K562 (cell line): ENCODE results near the gene KLRK1. TPM values are rescaled to one million over a fixed set of nuclear protein-coding genes. Genes with fewer than 3 reads are reported as not detected.

Source experiments
- ATAC-seq: fragments of 200-7000 bp; cut with Tn5 transposase; 3 replicates; pipeline ENCODE4 v1.9.1; 2020; ENCODE audit warnings: moderate library complexity
- BruUV-seq: library from RNA; stranded (reverse); fragments of 400-500 nt; replicated peaks from 2 replicates; lab custom pipeline; 2021; lab: Mats Ljungman, UMichigan
- CTCF ChIA-PET: fragments of 300-600 bp; formaldehyde crosslinking; extraction: SDS; loops from one replicate; lab custom pipeline; 2021; ENCODE audit warnings: low intra/inter-chr PET ratio; lab: Yijun Ruan, JAX
- POLR2A ChIA-PET: fragments of 300-600, 350-650 bp; sonication (Branson Sonifier 250); formaldehyde crosslinking; extraction: SDS; loops from one replicate; lab custom pipeline; 2021; ENCODE audit warnings: antibody characterized with exemption, inconsistent platforms; lab: Yijun Ruan, JAX
- DNase-seq, 4 experiments: peaks; one replicate each; pipeline versions ENCODE4 v3.0.0 to v3.0.0-alpha.2; 2011 to 2018; ENCODE audit warnings: low spot score in 3 of 4, mixed read lengths in 3 of 4; ENCODE audit errors: extremely low read depth in 1 of 4
- FAIRE-seq: peaks from 2 replicates; lab custom pipeline; 2011; peaks lifted over from hg19 to GRCh38; lab: Jason Lieb, UNC
- H2AFZ ChIP-seq: 2 replicates; pipeline ENCODE4 v1.6.0; 2011; ENCODE audit warnings: low read depth, low read length, control low read depth, inconsistent platforms
- H3K27ac ChIP-seq: fragments of 200-600 bp; 3 replicates; pipeline ENCODE4 v1.8.0; 2011; ENCODE audit warnings: low read depth, mild to moderate bottlenecking, control low read depth, inconsistent platforms, low read length, moderate library complexity, mixed read lengths; ENCODE audit errors: extremely low read depth
- H3K27me3 ChIP-seq, 2 experiments: fragments of 300-600 bp in 1 of 2; 2 replicates in 1 of 2; 3 replicates in 1 of 2; pipeline versions ENCODE4 v1.6.0 to v1.8.0; 2011; ENCODE audit warnings: inconsistent platforms in 2 of 2, low read length in 2 of 2, mild to moderate bottlenecking in 1 of 2, mixed read lengths in 1 of 2, moderate library complexity in 1 of 2; ENCODE audit not compliant: control insufficient read depth in 2 of 2, insufficient read depth in 2 of 2
- H3K36me3 ChIP-seq: fragments of 300-600 bp; 3 replicates; pipeline ENCODE4 v1.8.0; 2011; ENCODE audit warnings: mild to moderate bottlenecking, low read length, inconsistent platforms; ENCODE audit not compliant: control insufficient read depth, insufficient read depth
- H3K4me1 ChIP-seq, 2 experiments: fragments of 200-600 bp in 1 of 2; replicated peaks in 1 of 2; 2 replicates in 1 of 2; 3 replicates in 1 of 2; pipeline versions ENCODE4 v1.5.1 to v1.8.0; 2011; ENCODE audit warnings: inconsistent platforms in 2 of 2, low read length in 2 of 2, mild to moderate bottlenecking in 1 of 2, mixed read lengths in 1 of 2, moderate library complexity in 1 of 2; ENCODE audit not compliant: control insufficient read depth in 2 of 2, insufficient read depth in 2 of 2
- H3K4me2 ChIP-seq: 2 replicates; pipeline ENCODE4 v1.6.1; 2011; ENCODE audit warnings: low read length, control low read depth, inconsistent platforms, mixed read lengths; ENCODE audit not compliant: insufficient read depth
- H3K4me3 ChIP-seq: fragments of 200-600 bp; sonication (generic), shearing (Covaris generic); 2 replicates; pipeline ENCODE4 v1.5.1; 2016; ENCODE audit warnings: control low read depth, inconsistent platforms
- H3K79me2 ChIP-seq: fragments of 200-600 bp; 3 replicates; pipeline ENCODE4 v1.8.0; 2011; ENCODE audit warnings: low read length, inconsistent platforms; ENCODE audit not compliant: control insufficient read depth, insufficient read depth
- H3K9ac ChIP-seq, 2 experiments: 2 replicates each; pipeline versions ENCODE4 v1.6.0 to v1.6.1; 2011; ENCODE audit warnings: low read depth in 2 of 2, low read length in 2 of 2, control low read depth in 1 of 2, inconsistent platforms in 1 of 2, mild to moderate bottlenecking in 1 of 2, mixed read lengths in 1 of 2; ENCODE audit not compliant: insufficient read depth in 1 of 2
- H3K9me1 ChIP-seq: one replicate; pipeline ENCODE4 v1.6.0; 2011; ENCODE audit warnings: inconsistent platforms, mild to moderate bottlenecking, low read length, moderate library complexity; ENCODE audit not compliant: control insufficient read depth, insufficient read depth
- H3K9me3 ChIP-seq: replicated peaks from 2 replicates; pipeline ENCODE4 v1.5.1; 2011; ENCODE audit warnings: low read depth, low read length, inconsistent platforms; ENCODE audit not compliant: control insufficient read depth, insufficient read depth
- H4K20me1 ChIP-seq: replicated peaks from 2 replicates; pipeline ENCODE4 v1.6.1; 2011; ENCODE audit warnings: low read length, inconsistent platforms, mixed read lengths; ENCODE audit not compliant: control insufficient read depth, insufficient read depth
- RAD21 ChIP-seq, 2 experiments: fragments of 250-450 bp in 1 of 2; fragments of 450-650 bp in 1 of 2; sonication (Bioruptor Pico) in 1 of 2; formaldehyde crosslinking in 1 of 2; IDR thresholded peaks in 1 of 2; conservative IDR thresholded peaks in 1 of 2; 2 replicates each; pipeline versions ENCODE4 v1.4.0 to v1.8.0; 2020 to 2022; ENCODE audit warnings: mild to moderate bottlenecking in 2 of 2, moderate library complexity in 1 of 2
- RHOXF2B ChIP-seq: fragments of 250-450 bp; sonication (Bioruptor Pico); conservative IDR thresholded peaks from 2 replicates; pipeline ENCODE4 v1.5.1; 2021
- TEAD4 ChIP-seq, 2 experiments: sonication (generic) in 1 of 2; formaldehyde crosslinking in 1 of 2; IDR thresholded peaks; 2 replicates each; pipeline versions ENCODE4 v1.6.1 to v1.8.0; 2012 to 2022; ENCODE audit warnings: borderline replicate concordance in 1 of 2, inconsistent platforms in 1 of 2, low read length in 1 of 2, mild to moderate bottlenecking in 1 of 2, missing genetic modification reagents in 1 of 2
- in situ Hi-C: fragments of 300-500 bp; cut with MboI; formaldehyde crosslinking; loops from 4 replicates; pipeline ENCODE4 v1.15.0; 2018; ENCODE audit warnings: inconsistent platforms, mixed read lengths
- intact Hi-C: fragments of 100-400 bp; cut with micrococcal nuclease; formaldehyde crosslinking; loops from 2 replicates; pipeline ENCODE4 v1.14.2; 2022
- polyA plus RNA-seq, 8 experiments: library from polyadenylated mRNA; depleted of rRNA in 4 of 8; stranded (reverse) in 5 of 8; unstranded in 3 of 8; fragments of >200 nt; fragmentation: Nextera tagmentation in 2 of 8; fragmentation: Illumina TruSeq in 1 of 8; extraction: Ambion mirVana in 2 of 8; extraction: Trizol in 1 of 8; gene quantifications; 2 replicates each; pipeline versions ENCODE4 v1.2.1 to v1.2.3, GENCODE V29; 2011 to 2014; ENCODE audit warnings: inconsistent platforms in 1 of 8, missing spikeins in 1 of 8
- total RNA-seq, 7 experiments: library from RNA; depleted of rRNA in 6 of 7; stranded (reverse); fragments of >200 nt in 6 of 7; fragmentation: Illumina TruSeq in 2 of 7; extraction: Trizol in 2 of 7; gene quantifications; 2 replicates each; pipeline versions ENCODE4 v1.2.1 to v1.2.3, GENCODE V29; 2011 to 2021; ENCODE audit warnings: low replicate concordance in 1 of 7
- TF ChIP-seq, protein P1 (sequence below): fragments of 450-650 bp; formaldehyde crosslinking; IDR thresholded peaks from 2 replicates; pipeline ENCODE4 v1.4.0; 2020; ENCODE audit warnings: mild to moderate bottlenecking
- TF ChIP-seq, protein P2 (sequence below), 3 experiments: IDR thresholded peaks in 2 of 3; conservative IDR thresholded peaks in 1 of 3; 2 replicates each; pipeline ENCODE4 v1.5.1; 2011 to 2012; ENCODE audit warnings: low read length in 3 of 3, mild to moderate bottlenecking in 3 of 3, control low read depth in 2 of 3, improper control_type of control experiment in 1 of 3, inconsistent platforms in 1 of 3, low read depth in 1 of 3, mixed read lengths in 1 of 3, moderate library complexity in 1 of 3; ENCODE audit not compliant: insufficient read depth in 2 of 3

KLRK1 gene
- total and polyA plus RNA-seq, 9 of the 15 experiments (the other 6 are each of a cell fraction or from before 2014, with no cell fraction given): 0.03 to 0.09 (median 0.06) TPM; not detected in 3

DNA sequence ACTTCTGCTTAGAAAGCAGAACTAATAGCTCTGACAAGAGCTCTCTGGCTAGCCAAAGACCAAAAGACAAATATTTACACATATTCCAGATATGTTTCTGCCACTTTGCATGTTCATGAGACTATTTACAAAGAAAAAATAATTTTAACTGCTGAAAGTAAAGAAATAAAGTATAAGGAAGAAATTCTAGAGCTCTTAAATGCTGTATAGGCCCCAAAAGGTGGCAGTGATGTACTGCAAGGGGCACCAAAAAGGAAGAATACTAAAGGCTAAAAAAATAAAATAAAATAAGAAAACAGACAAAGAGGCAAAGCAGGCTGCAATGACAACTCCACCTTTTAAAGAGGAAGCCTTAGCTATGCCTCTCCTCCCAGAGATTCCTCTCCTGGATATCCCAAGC lies 23.0 kb downstream of the KLRK1 start:
- BruUV-seq: no TSS peak
- Histone ChIP-seq H3K36me3 (no peaks in the 10 kb centered on the region; the same call in 1 of the 3 replicates), H3K79me2 (peaks cover 31% of the 10 kb centered on the region), H3K9me3 (peaks cover 6% of the 10 kb centered on the region), H2AFZ (no peak overlapping the region), H3K4me2 (no peak overlapping the region; the same call in 1 of the 2 replicates), H3K4me3 (no peak overlapping the region), H3K9me1 (no peaks in the 10 kb centered on the region), H3K4me1 (peaks cover 2 to 12% of the 10 kb centered on the region in 2 experiments; a peak in 3 of 5 replicates), H3K27ac (peak overlapping the region; percentile 99; the same call in 2 of the 3 replicates), H3K9ac (no peak overlapping the region), H4K20me1 (no peaks in the 10 kb centered on the region), H3K27me3 (no peaks in the 10 kb centered on the region)
- no peak for TF ChIP-seq RHOXF2B (CRISPR knock-in tag)
- TF ChIP-seq, protein P1, sequence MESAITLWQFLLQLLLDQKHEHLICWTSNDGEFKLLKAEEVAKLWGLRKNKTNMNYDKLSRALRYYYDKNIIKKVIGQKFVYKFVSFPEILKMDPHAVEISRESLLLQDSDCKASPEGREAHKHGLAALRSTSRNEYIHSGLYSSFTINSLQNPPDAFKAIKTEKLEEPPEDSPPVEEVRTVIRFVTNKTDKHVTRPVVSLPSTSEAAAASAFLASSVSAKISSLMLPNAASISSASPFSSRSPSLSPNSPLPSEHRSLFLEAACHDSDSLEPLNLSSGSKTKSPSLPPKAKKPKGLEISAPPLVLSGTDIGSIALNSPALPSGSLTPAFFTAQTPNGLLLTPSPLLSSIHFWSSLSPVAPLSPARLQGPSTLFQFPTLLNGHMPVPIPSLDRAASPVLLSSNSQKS (CRISPR knock-in tag): no peak
- peak in 1 of 2 experiments; percentile 22; a peak in 1 of 4 replicates for TF ChIP-seq RAD21 (CRISPR knock-in tag; conservative IDR thresholded peaks at IDR 0.05 in 1 of 2, IDR thresholded peaks at IDR 0.05 in 1 of 2)
- no peak for TF ChIP-seq TEAD4 (IDR thresholded peaks at IDR 0.05; ENCODE audit: low read length)
- TF ChIP-seq TEAD4 (CRISPR knock-in tag; IDR thresholded peaks at IDR 0.05; ENCODE audit: borderline replicate concordance): no peak
- TF ChIP-seq, protein P2, sequence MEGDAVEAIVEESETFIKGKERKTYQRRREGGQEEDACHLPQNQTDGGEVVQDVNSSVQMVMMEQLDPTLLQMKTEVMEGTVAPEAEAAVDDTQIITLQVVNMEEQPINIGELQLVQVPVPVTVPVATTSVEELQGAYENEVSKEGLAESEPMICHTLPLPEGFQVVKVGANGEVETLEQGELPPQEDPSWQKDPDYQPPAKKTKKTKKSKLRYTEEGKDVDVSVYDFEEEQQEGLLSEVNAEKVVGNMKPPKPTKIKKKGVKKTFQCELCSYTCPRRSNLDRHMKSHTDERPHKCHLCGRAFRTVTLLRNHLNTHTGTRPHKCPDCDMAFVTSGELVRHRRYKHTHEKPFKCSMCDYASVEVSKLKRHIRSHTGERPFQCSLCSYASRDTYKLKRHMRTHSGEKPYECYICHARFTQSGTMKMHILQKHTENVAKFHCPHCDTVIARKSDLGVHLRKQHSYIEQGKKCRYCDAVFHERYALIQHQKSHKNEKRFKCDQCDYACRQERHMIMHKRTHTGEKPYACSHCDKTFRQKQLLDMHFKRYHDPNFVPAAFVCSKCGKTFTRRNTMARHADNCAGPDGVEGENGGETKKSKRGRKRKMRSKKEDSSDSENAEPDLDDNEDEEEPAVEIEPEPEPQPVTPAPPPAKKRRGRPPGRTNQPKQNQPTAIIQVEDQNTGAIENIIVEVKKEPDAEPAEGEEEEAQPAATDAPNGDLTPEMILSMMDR (IDR thresholded peaks at IDR 0.05 in 2 of 3, conservative IDR thresholded peaks at IDR 0.05 in 1 of 3; ENCODE audit: insufficient read depth in 2 of 3, low read depth in 1 of 3, low read length in 3 of 3): peak in 1 of 3 experiments; percentile 18; a peak in 1 of 6 replicates
- POLR2A ChIA-PET: interaction anchor here (0.7 kb wide), 1 partner anchor 911 kb away, joined by 3 read pairs; no protein-coding TSS in a partner anchor
- intact Hi-C loops (no loop called here), in situ Hi-C loops (no loop called here)
- FAIRE-seq (no peak), DNase-seq (no peak), ATAC-seq (no peak)
- CTCF ChIA-PET: no interaction called here
